Liver (tissue), 9 donors: ENCODE results near the gene CDC16. TPM values are rescaled to one million over a fixed set of nuclear protein-coding genes. Genes with fewer than 3 reads are reported as not detected.

Source experiments
- DNase-seq: peaks from one replicate; pipeline ENCODE4 v3.0.0-alpha.2; 2017; ENCODE audit warnings: low spot score
- H3K27ac ChIP-seq, 2 donors: one replicate each; pipeline ENCODE4 v1.7.0; 2013; ENCODE audit warnings: inconsistent platforms in 2 of 2, low read length in 2 of 2, control low read depth in 1 of 2, low read depth in 1 of 2, mild to moderate bottlenecking in 1 of 2
- H3K27me3 ChIP-seq, 4 donors: one replicate each; pipeline versions ENCODE4 v1.6.1 to v1.7.0; 2013; ENCODE audit warnings: low read length in 3 of 4, inconsistent platforms in 1 of 4, mild to moderate bottlenecking in 1 of 4, moderate library complexity in 1 of 4; ENCODE audit not compliant: control insufficient read depth in 4 of 4, insufficient read depth in 4 of 4
- H3K36me3 ChIP-seq, 4 donors: one replicate each; pipeline versions ENCODE4 v1.6.1 to v1.7.0; 2013; ENCODE audit warnings: low read length in 3 of 4, mild to moderate bottlenecking in 3 of 4, low read depth in 1 of 4, moderate library complexity in 1 of 4; ENCODE audit not compliant: control insufficient read depth in 4 of 4, insufficient read depth in 3 of 4
- H3K4me1 ChIP-seq, 4 donors: one replicate each; pipeline versions ENCODE4 v1.6.1 to v1.7.0; 2013; ENCODE audit warnings: low read length in 3 of 4, mild to moderate bottlenecking in 3 of 4, moderate library complexity in 1 of 4; ENCODE audit not compliant: control insufficient read depth in 4 of 4, insufficient read depth in 4 of 4
- H3K4me3 ChIP-seq, 3 donors: one replicate each; pipeline versions ENCODE4 v1.6.1 to v1.7.0; 2013; ENCODE audit warnings: low read length in 3 of 3, control low read depth in 1 of 3, low read depth in 1 of 3, mild to moderate bottlenecking in 1 of 3
- H3K9ac ChIP-seq, 2 donors: one replicate each; pipeline ENCODE4 v1.7.0; 2013; ENCODE audit warnings: low read length in 2 of 2, mild to moderate bottlenecking in 2 of 2, moderate library complexity in 2 of 2, control low read depth in 1 of 2, low read depth in 1 of 2
- H3K9me3 ChIP-seq, 4 donors: one replicate each; pipeline versions ENCODE4 v1.6.1 to v1.7.0; 2013; ENCODE audit warnings: low read length in 3 of 4; ENCODE audit not compliant: control insufficient read depth in 4 of 4
- EGR1 ChIP-seq, 2 donors: IDR thresholded peaks; 2 replicates each; pipeline ENCODE4 v1.6.1; 2016 to 2018; ENCODE audit warnings: antibody characterized with exemption in 2 of 2, low read depth in 2 of 2
- FOXA1 ChIP-seq: IDR thresholded peaks from 2 replicates; pipeline ENCODE4 v1.6.1; 2016; ENCODE audit warnings: antibody characterized with exemption
- FOXA2 ChIP-seq: IDR thresholded peaks from 2 replicates; pipeline ENCODE4 v1.6.1; 2016; ENCODE audit warnings: antibody characterized with exemption
- GABPA ChIP-seq, 2 donors: IDR thresholded peaks in 1 of 2; conservative IDR thresholded peaks in 1 of 2; 2 replicates each; pipeline ENCODE4 v1.6.1; 2016; ENCODE audit warnings: antibody characterized with exemption in 2 of 2, mild to moderate bottlenecking in 1 of 2, moderate library complexity in 1 of 2
- HNF4A ChIP-seq, 2 donors: conservative IDR thresholded peaks; 2 replicates each; pipeline ENCODE4 v1.6.1; 2016; ENCODE audit warnings: antibody characterized with exemption in 2 of 2, mild to moderate bottlenecking in 2 of 2
- HNF4G ChIP-seq: IDR thresholded peaks from 2 replicates; pipeline ENCODE4 v1.6.1; 2016; ENCODE audit warnings: antibody characterized with exemption
- JUND ChIP-seq, 2 donors: IDR thresholded peaks; 2 replicates each; pipeline ENCODE4 v1.6.1; 2016; ENCODE audit warnings: antibody characterized with exemption in 2 of 2
- NR2F2 ChIP-seq: IDR thresholded peaks from 2 replicates; pipeline ENCODE4 v1.6.1; 2016; ENCODE audit warnings: antibody characterized with exemption
- RAD21 ChIP-seq, 2 donors: IDR thresholded peaks; 2 replicates each; pipeline ENCODE4 v1.6.1; 2016; ENCODE audit warnings: antibody characterized with exemption in 2 of 2, mild to moderate bottlenecking in 2 of 2
- RXRA ChIP-seq, 2 donors: IDR thresholded peaks; 2 replicates each; pipeline ENCODE4 v1.6.1; 2017 to 2018; ENCODE audit warnings: antibody characterized with exemption in 2 of 2, mild to moderate bottlenecking in 1 of 2
- SP1 ChIP-seq: IDR thresholded peaks from 2 replicates; pipeline ENCODE4 v1.6.1; 2018; ENCODE audit warnings: antibody characterized with exemption, mild to moderate bottlenecking
- TAF1 ChIP-seq: conservative IDR thresholded peaks from 2 replicates; pipeline ENCODE4 v1.6.1; 2016; ENCODE audit warnings: antibody characterized with exemption, mild to moderate bottlenecking
- YY1 ChIP-seq: IDR thresholded peaks from 2 replicates; pipeline ENCODE4 v1.6.1; 2016; ENCODE audit warnings: antibody characterized with exemption, mild to moderate bottlenecking
- WGBS: extraction: QIAGEN DNeasy Blood & Tissue Kit; methylation state at CpG from one replicate; pipeline ENCODE4 v1.1.7; 2013; 5-methylcytosine and 5-hydroxymethylcytosine counted together
- polyA plus RNA-seq, 2 donors: library from polyadenylated mRNA; stranded (reverse) in 1 of 2; unstranded in 1 of 2; fragments of 200-250 nt in 1 of 2; fragments of >200 nt in 1 of 2; fragmentation: Nextera tagmentation in 1 of 2; extraction: Ambion mirVana in 1 of 2; gene quantifications; one replicate each; pipeline versions ENCODE4 v1.2.1 to v1.2.3, GENCODE V29; 2013 to 2015
- total RNA-seq, 2 donors: library from RNA; depleted of rRNA; stranded (reverse); fragments of >200 nt; gene quantifications; one replicate each; pipeline ENCODE4 v1.2.3, GENCODE V29; 2014
- TF ChIP-seq, protein P1 (sequence below): IDR thresholded peaks from 2 replicates; pipeline ENCODE4 v1.6.1; 2016; ENCODE audit warnings: antibody characterized with exemption
- TF ChIP-seq, protein P2 (sequence below): IDR thresholded peaks from 2 replicates; pipeline ENCODE4 v1.6.1; 2016; ENCODE audit warnings: antibody characterized with exemption
- TF ChIP-seq, protein P3 (sequence below): IDR thresholded peaks from 2 replicates; pipeline ENCODE4 v1.6.1; 2016; ENCODE audit warnings: antibody characterized with exemption, mild to moderate bottlenecking
- TF ChIP-seq, protein P4 (sequence below): IDR thresholded peaks from 2 replicates; pipeline ENCODE4 v1.6.1; 2016; ENCODE audit warnings: antibody characterized with exemption
- TF ChIP-seq, protein P5 (sequence below): fragments of 150-350 bp; IDR thresholded peaks from 2 replicates; pipeline ENCODE4 v1.5.1; 2017; ENCODE audit warnings: improper control_type of control experiment, low read depth, low read length; ENCODE audit not compliant: missing input control
- donor health status: healthy.
- donor health status: healthy.
- donor health status: healthy.
- donor health status: healthy.
- donor health status: healthy.

CDC16 gene
- total and polyA plus RNA-seq, 4 donors, result 23.0 to 38.7 (median 30.8) TPM

DNA sequence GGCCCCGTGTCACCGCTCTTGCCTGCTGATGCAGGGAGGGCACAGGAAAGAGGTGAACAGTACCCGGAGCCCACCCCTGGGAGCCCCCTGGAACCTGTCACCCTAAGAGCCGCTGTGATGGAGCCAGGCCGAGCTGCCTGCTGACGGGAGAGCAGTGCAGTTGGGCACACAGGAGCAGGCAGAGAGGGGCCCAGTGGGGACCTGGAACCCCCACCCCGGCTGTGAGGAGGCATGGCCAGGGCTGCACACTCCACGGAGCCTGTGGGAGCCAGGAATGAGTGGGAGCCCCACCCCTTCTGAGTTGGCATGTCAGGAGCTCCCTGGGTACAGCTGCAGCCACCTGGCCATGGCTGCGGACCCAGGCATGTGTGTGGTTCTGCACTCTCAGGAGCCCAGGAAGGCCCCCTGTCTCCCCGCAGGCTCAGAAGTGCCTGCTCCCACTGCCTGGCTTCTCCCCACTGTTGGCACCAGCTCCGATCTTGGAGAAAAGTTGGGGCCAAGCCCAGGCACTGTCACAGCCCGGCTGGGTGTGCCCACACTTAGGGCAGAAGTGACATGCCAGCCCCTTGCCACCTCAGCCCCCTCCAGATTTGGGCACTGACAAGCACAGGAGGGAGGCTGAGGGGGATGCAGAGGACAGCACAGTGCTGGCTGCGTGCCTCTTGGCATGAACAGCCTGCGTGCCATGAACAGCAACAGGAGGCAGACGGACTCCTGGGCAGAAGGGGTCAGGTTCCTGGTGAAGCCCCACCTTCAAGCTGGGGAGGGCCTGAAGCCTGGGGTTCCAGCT, 49.3 kb upstream of the CDC16 start:
- peaks cover 0 to 8% (median 2%) of the 10 kb centered on the region in 4 donors for H3K9me3 ChIP-seq
- H3K27me3 ChIP-seq, result no peaks in the 10 kb centered on the region
- H3K4me1 ChIP-seq, result no peaks in the 10 kb centered on the region
- H3K9ac ChIP-seq, result no peak overlapping the region
- TF ChIP-seq, protein P1, sequence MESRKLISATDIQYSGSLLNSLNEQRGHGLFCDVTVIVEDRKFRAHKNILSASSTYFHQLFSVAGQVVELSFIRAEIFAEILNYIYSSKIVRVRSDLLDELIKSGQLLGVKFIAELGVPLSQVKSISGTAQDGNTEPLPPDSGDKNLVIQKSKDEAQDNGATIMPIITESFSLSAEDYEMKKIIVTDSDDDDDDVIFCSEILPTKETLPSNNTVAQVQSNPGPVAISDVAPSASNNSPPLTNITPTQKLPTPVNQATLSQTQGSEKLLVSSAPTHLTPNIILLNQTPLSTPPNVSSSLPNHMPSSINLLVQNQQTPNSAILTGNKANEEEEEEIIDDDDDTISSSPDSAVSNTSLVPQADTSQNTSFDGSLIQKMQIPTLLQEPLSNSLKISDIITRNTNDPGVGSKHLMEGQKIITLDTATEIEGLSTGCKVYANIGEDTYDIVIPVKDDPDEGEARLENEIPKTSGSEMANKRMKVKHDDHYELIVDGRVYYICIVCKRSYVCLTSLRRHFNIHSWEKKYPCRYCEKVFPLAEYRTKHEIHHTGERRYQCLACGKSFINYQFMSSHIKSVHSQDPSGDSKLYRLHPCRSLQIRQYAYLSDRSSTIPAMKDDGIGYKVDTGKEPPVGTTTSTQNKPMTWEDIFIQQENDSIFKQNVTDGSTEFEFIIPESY, result no peak
- TF ChIP-seq, protein P2, sequence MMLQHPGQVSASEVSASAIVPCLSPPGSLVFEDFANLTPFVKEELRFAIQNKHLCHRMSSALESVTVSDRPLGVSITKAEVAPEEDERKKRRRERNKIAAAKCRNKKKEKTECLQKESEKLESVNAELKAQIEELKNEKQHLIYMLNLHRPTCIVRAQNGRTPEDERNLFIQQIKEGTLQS, result no peak
- TF ChIP-seq RXRA (IDR thresholded peaks at IDR 0.05) (no peak), FOXA1 (no peak), HNF4A (conservative IDR thresholded peaks at IDR 0.05) (no peak), EGR1 (IDR thresholded peaks at IDR 0.05; ENCODE audit: low read depth in 2 of 2) (no peak), SP1 (no peak), HNF4G (no peak), JUND (IDR thresholded peaks at IDR 0.05) (no peak), GABPA (IDR thresholded peaks at IDR 0.05 in 1 of 2, conservative IDR thresholded peaks at IDR 0.05 in 1 of 2) (no peak), FOXA2 (no peak), RAD21 (IDR thresholded peaks at IDR 0.05) (no peak), NR2F2 (no peak), YY1 (no peak), TAF1 (no peak)
- TF ChIP-seq, protein P3, sequence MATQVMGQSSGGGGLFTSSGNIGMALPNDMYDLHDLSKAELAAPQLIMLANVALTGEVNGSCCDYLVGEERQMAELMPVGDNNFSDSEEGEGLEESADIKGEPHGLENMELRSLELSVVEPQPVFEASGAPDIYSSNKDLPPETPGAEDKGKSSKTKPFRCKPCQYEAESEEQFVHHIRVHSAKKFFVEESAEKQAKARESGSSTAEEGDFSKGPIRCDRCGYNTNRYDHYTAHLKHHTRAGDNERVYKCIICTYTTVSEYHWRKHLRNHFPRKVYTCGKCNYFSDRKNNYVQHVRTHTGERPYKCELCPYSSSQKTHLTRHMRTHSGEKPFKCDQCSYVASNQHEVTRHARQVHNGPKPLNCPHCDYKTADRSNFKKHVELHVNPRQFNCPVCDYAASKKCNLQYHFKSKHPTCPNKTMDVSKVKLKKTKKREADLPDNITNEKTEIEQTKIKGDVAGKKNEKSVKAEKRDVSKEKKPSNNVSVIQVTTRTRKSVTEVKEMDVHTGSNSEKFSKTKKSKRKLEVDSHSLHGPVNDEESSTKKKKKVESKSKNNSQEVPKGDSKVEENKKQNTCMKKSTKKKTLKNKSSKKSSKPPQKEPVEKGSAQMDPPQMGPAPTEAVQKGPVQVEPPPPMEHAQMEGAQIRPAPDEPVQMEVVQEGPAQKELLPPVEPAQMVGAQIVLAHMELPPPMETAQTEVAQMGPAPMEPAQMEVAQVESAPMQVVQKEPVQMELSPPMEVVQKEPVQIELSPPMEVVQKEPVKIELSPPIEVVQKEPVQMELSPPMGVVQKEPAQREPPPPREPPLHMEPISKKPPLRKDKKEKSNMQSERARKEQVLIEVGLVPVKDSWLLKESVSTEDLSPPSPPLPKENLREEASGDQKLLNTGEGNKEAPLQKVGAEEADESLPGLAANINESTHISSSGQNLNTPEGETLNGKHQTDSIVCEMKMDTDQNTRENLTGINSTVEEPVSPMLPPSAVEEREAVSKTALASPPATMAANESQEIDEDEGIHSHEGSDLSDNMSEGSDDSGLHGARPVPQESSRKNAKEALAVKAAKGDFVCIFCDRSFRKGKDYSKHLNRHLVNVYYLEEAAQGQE, result no peak
- TF ChIP-seq, protein P4, sequence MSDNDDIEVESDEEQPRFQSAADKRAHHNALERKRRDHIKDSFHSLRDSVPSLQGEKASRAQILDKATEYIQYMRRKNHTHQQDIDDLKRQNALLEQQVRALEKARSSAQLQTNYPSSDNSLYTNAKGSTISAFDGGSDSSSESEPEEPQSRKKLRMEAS, result no peak
- TF ChIP-seq, protein P5, sequence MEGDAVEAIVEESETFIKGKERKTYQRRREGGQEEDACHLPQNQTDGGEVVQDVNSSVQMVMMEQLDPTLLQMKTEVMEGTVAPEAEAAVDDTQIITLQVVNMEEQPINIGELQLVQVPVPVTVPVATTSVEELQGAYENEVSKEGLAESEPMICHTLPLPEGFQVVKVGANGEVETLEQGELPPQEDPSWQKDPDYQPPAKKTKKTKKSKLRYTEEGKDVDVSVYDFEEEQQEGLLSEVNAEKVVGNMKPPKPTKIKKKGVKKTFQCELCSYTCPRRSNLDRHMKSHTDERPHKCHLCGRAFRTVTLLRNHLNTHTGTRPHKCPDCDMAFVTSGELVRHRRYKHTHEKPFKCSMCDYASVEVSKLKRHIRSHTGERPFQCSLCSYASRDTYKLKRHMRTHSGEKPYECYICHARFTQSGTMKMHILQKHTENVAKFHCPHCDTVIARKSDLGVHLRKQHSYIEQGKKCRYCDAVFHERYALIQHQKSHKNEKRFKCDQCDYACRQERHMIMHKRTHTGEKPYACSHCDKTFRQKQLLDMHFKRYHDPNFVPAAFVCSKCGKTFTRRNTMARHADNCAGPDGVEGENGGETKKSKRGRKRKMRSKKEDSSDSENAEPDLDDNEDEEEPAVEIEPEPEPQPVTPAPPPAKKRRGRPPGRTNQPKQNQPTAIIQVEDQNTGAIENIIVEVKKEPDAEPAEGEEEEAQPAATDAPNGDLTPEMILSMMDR, result no peak
- no peak overlapping the region for H3K4me3 ChIP-seq
- 86% methylated on average over 15 of the region's 15 CpGs for WGBS
- no peak for DNase-seq
- no peaks in the 10 kb centered on the region for H3K36me3 ChIP-seq
- no peak overlapping the region for H3K27ac ChIP-seq
